ENCODE measurements around the gene ZNF101.
"Not testable (repeated sequence)": the region's sequence is repeated elsewhere in the genome, so short reads cannot be mapped to it uniquely, and the experiment has no call there.

Gene ZNF101

GRCh38 chr19:19662344-19662743, 6.3 kb upstream of the ZNF101 start:
- no peak for DNase-seq

GRCh38 chr19:19662871-19663255, 5.8 kb upstream of the ZNF101 start:
- no peak for DNase-seq

GRCh38 chr19:19663256-19664120, 5.2 kb upstream of the ZNF101 start, which contains the start of gene ATP13A1:
Gene ATP13A1 (minus strand): TSS chr19:19663676. CDS start chr19:19663666, 10 bp downstream.
- peak; percentile 94 for DNase-seq

- DNase-seq = not testable (repeated sequence)
These were observed 3.2 kb upstream of the ZNF101 start for GRCh38 chr19:19665420-19665948.

- DNase-seq = peak; percentile 56
These were observed 1.5 kb downstream of the ZNF101 start for GRCh38 chr19:19670070-19670551.

- DNase-seq = no peak
These were observed 4.2 kb downstream of the ZNF101 start for GRCh38 chr19:19672816-19673215.

- peak; percentile 30 for DNase-seq
These were observed 5.7 kb downstream of the ZNF101 start for GRCh38 chr19:19674315-19674714.

GRCh38 chr19:19677579-19677978, 8.9 kb downstream of the ZNF101 start:
- peak; percentile 43 for DNase-seq

GRCh38 chr19:19679176-19680073, 10.8 kb downstream of the ZNF101 start:
- peak; percentile 22 for DNase-seq

GRCh38 chr19:19686119-19686518, 17.5 kb downstream of the ZNF101 start:
- DNase-seq = peak; percentile 44

GRCh38 chr19:19686580-19686979, 17.9 kb downstream of the ZNF101 start:
- DNase-seq = no peak

GRCh38 chr19:19687090-19687489, 18.5 kb downstream of the ZNF101 start:
- peak; percentile 51 for DNase-seq

GRCh38 chr19:19689023-19689422, 20.4 kb downstream of the ZNF101 start:
- peak; percentile 44 for DNase-seq

- DNase-seq = peak; percentile 18
These were observed 23.0 kb downstream of the ZNF101 start for GRCh38 chr19:19691683-19692082.

- no peak for DNase-seq
These were observed 27.7 kb downstream of the ZNF101 start for GRCh38 chr19:19696386-19696785.

GRCh38 chr19:19697589-19697988, 28.9 kb downstream of the ZNF101 start:
- no peak for DNase-seq

GRCh38 chr19:19700493-19700892, 31.9 kb downstream of the ZNF101 start:
- DNase-seq = not testable (repeated sequence)

- DNase-seq = no peak
These were observed 36.2 kb downstream of the ZNF101 start for GRCh38 chr19:19704836-19705235.

- DNase-seq = no peak
These were observed 41.9 kb downstream of the ZNF101 start for GRCh38 chr19:19710506-19710905.

- DNase-seq = no peak
These were observed 42.8 kb downstream of the ZNF101 start for GRCh38 chr19:19711306-19711933.

GRCh38 chr19:19711934-19712828, 43.5 kb downstream of the ZNF101 start:
- no peak for DNase-seq

- no peak for DNase-seq
These were observed 51.2 kb downstream of the ZNF101 start for GRCh38 chr19:19719798-19720197.

All from activated CD8-positive, alpha-beta memory T cell treated with anti-CD3 and anti-CD28 coated beads, Interleukin-2, amount 50 U/mL, for 48 hours (primary cell).